IPS-NIHi7 (cell line): ENCODE measurements around the gene ATP1B1.

ENCODE experiments used
- DNase-seq: peaks from one replicate; pipeline ENCODE4 v3.0.0; 2012; ENCODE audit warnings: mixed read lengths; ENCODE audit errors: extremely low spot score

Gene ATP1B1

DNA sequence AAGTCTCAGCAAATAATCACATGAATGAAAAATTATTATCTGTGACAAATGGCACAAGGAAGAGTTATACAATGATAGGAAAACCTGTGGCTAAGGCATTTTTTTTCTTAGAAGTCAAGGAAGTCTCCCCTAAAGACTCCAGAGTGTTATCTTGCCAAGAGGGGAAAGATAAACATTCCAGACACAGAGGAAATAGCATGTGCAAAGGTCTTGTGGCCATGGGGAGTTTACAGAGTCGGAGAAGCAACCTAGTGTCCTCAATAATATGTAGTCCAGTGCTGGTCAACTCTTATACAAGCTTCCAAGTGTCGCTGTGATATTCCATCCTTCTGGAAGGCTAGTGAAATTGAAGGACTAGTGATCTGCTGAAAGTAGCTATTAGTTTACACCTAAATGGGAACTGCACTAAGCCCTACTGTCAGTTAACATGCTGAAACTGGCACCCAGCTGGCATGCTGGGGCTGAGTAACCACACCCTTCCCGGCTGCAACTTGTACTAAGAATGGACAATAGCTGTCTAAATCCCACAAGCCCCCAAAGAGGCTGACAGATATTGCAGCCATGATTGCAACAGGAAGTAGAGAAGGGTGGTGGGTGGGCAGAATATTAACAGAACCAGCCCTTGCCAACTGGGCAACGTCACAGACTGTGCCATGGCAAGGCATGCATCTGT is 11.5 kb upstream of the ATP1B1 start:
- no peak for DNase-seq

- DNase-seq = no peak
Measured at GRCh38 chr1:169098380-169098779, 8.1 kb upstream of the ATP1B1 start.

- DNase-seq = no peak
Measured at GRCh38 chr1:169099561-169099960, 6.9 kb upstream of the ATP1B1 start.

GRCh38 chr1:169100208-169100607 is 6.3 kb upstream of the ATP1B1 start:
- no peak for DNase-seq

DNA sequence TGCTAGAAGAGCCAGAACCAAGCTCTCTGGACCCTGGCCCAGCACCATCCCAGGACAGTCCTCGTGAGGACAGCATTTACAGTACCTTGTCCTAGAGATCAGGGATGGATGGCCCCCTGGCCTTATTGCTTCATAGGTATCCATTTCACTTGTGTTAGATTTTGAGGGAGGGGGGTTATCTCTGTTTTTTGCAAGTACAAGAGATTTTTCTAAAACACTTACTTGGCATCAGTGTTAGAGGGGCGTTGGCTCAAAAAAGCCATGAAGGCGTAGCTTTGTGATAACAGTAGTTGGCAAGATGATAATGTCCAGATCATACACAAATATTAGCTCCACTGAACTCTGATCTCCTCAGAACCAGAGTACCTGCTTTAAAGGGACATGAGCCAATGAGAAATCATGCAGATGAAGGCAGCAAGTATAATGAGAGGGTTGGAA is 5.8 kb upstream of the ATP1B1 start:
- DNase-seq = no peak

GRCh38 chr1:169102567-169102966 is 3.9 kb upstream of the ATP1B1 start:
- no peak for DNase-seq

DNA sequence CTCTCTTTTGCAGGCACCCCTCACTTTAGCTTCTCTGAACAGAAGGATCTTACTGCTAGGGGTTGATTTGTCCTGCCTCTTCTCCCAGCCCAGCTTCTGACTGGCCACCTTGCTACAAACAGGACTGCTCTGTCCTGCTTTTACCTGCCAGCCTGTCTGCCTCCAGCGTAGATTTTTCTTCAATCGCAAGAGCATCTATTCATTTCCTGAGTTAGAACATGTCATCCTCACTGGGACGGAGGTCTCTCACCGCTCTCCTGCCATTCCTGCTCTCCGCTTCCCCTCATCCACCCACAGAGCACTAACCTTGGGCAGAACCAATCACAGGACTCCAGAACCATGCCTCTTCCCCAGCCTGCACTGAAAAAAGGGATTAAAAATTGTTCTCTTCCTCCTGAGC is 3.5 kb upstream of the ATP1B1 start:
- DNase-seq = no peak

- DNase-seq = no peak
Measured at GRCh38 chr1:169103480-169103893, 3.0 kb upstream of the ATP1B1 start.

GRCh38 chr1:169105087-169105433 is 1.4 kb upstream of the ATP1B1 start:
- no peak for DNase-seq

GRCh38 chr1:169105434-169106094 is 926 bp upstream of the ATP1B1 start:
- peak; percentile 75 for DNase-seq

DNA sequence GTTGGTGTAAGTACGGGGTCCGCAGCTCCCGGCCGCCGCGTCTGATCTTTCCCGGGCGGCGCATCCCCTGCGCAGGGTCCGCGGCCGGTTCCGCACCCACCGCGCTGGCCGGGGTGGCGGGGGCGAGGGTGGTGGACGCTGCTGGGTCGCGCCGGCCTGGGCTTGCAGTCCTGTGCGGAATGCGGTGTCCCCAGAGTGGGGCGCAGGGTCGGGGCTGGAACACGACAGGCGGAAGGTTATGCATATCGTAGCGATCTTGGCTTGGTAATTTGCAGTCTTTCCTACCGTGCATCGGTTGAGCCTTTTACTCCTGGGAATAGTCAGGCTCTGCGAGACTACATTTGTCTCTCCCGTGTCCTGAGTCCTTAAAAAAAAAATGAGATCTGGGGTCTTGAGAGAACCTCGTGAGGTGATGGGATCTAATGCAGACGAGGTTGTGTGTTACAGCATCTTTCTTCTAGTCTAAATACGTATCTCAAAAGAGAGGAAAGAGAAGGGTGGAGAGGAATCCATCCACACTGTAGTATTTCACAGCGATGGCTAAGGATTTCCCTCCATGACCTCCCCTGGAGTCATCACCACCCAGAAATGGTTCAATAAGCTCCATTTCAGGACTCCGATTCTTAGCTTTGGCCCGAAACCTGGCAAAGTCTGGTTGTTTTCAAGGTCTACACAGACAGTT is 572 bp downstream of the ATP1B1 start:
- no peak for DNase-seq

DNA sequence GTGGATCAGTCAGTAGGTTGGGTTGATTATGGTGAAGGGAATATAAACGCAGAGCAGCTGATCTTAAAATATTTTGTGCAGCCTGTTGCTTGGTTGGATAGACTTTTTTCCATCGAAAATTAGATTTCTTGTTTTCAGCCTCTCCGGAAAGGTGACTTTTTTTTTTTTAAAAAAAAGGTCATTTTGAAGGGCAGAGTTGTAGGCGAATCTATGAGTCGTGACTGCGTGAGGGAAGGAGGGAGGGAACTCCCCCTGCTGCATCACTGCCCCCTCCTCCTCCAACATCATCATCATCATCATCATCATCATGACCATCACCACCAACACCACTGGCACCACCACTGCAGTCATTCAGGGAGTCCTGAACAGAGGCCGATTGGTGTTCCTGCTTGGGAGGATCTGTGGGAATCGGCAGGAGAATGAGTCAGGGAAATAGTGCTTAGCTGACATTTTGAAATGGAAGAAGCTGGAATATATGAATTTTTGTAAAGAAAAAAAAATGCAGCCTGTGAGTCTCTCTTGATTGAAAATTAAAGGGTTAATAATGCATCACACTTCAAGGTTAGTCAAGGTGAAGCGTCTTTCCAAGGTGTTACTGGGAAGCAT is 1.2 kb downstream of the ATP1B1 start:
- DNase-seq = no peak

DNA sequence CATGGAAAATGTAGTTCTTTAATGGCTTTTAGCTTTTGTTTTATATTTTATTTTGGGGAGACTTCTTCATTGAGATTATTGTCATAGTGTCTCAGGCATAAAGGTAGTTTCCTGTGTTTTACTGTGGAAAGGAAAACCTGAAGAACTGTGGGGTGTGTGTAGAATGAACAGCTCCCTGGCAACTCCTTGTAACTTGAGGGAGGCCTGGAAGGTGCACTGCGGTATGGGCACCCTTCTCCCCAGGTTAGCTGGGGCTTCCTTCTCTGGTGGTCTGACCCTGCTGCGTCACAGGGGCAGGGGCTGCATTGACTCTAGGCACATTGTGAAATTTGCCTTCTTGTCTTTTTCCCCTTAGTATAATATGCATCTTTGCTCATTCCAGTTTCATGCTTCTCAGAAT is 1.7 kb downstream of the ATP1B1 start:
- DNase-seq = no peak

- no peak for DNase-seq
Measured at GRCh38 chr1:169108863-169109560, 2.5 kb downstream of the ATP1B1 start.

DNA sequence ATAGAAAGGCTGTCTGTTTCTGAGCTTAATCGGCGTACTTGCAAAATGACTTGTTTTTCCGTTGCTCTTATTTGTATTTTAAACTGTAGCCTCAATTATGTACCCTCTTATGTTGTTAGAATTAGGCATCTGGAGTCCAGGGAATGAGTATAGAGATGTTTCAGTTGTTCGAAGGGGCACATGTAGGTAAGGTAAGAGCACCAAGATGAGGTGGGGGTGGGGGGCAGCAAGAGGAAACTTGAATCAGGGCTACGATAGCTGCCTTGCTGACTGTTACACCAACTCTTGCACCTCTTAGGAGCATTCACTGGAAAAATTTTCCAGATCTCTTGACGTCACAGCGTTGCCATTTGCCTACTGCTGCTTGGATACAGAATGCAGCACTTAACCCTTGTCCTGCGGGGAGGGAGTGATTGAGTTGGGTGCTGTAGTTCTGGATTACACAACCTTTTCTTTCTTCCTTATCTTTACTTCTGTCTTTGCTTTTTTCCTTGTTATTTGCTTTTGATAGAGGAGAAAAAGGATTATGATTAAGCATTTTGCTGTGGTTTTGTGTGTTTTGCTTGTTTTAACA is 3.2 kb downstream of the ATP1B1 start:
- no peak for DNase-seq

- DNase-seq = no peak
Measured at GRCh38 chr1:169110236-169110635, 3.7 kb downstream of the ATP1B1 start.

- no peak for DNase-seq
Measured at GRCh38 chr1:169110689-169111447, 4.4 kb downstream of the ATP1B1 start.

- no peak for DNase-seq
Measured at GRCh38 chr1:169111472-169111871, 5.0 kb downstream of the ATP1B1 start.

DNA sequence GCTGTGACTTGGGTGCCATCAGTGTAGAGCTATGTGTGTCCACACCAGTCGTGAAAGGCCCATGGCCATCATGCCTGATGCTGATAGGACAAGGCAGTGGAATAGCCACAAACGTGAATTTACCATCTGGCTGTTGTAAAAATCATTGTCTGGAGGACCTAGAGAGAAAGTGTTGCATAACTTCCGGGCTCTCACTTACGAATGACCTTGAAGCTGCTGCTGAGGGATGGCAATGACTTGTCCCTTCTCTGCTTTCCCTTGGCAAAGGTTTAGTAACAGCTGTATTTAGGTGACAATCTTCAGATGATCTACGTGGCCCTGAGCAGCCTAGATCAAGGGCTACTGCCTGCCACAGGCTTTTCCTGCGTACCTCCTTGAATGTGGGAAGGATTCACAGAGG is 5.8 kb downstream of the ATP1B1 start:
- DNase-seq = no peak

- peak; percentile 54 for DNase-seq
Measured at GRCh38 chr1:169113613-169114119, 7.2 kb downstream of the ATP1B1 start.
